Upper lobe of left lung (tissue), 4 donors: ENCODE measurements around the gene FLOT1.

ENCODE experiments used
- EP300 ChIP-seq, 4 donors: sonication (generic); formaldehyde crosslinking; IDR thresholded peaks; one replicate each; pipeline ENCODE4 v1.5.1; 2017; ENCODE audit warnings: antibody characterized with exemption in 4 of 4, control low read depth in 2 of 4
- POLR2A ChIP-seq, 4 donors: fragments of 450-650 bp; IDR thresholded peaks; one replicate each; pipeline ENCODE4 v1.5.1; 2016 to 2017; ENCODE audit warnings: antibody characterized with exemption in 4 of 4, mild to moderate bottlenecking in 2 of 4

DNA sequence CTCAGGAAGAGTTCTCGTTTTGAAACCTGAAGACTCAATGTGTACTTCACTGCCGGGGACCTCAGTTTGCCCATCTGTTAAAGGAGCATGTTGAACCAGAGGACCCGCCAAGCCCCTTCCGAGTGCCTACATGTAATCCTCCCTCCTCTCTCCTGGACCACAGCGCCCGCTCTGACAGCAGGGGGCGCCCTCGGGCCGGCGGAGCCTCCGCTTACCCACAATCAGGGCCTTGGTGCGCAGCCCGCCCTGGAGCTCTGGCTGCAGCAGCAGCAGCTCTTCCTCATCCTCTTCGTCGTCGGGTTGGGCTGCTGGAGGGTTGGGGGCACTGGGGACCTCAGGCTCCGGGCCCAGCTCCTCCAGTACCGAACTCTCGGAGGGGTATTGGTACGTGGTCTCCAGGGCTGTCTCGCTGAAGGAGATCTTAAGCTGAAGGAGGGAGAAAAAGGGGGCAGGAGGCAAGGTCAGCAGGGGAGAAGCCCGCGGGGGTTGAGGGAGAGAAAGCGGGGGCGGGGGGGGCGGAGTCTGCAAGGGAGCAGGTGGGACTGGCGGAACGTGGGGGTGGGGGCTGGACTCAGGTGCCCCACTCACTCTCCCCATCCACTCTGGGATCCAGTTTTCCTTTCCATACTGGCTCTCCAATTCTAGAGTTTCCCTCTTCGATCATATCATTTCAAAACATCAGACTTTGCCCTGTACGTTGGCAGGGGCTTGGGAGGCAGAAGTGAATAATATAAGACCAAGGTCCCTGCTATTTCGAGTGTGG lies 63.3 kb downstream of the FLOT1 start:
- TF ChIP-seq EP300 (IDR thresholded peaks at IDR 0.05) = no peak
- TF ChIP-seq POLR2A (IDR thresholded peaks at IDR 0.05) = no peak
